Measurements from ENCODE around the gene DMTF1. TPM values are rescaled to one million over a fixed set of nuclear protein-coding genes. Genes with fewer than 3 reads are reported as not detected.

DMTF1 gene
- total and polyA plus RNA-seq, 10 of the 15 experiments (the other 5 are each of a cell fraction or from before 2014, with no cell fraction given) = 24.3 to 191 (median 72.0) TPM

GRCh38 chr7:87199241-87199640 is 47.0 kb downstream of the DMTF1 start:
- 100% methylated on average over 1 of the region's 1 CpG for WGBS (ENCODE audit: insufficient coverage, insufficient replicate concordance, low lambda C conversion rate, missing lambda C conversion rate)
- DNase-seq (ENCODE audit: low read depth, low spot score) = no peak
- no peak overlapping the region for H3K9ac ChIP-seq (ENCODE audit: control insufficient read depth, insufficient read depth, low read length)
- BruUV-seq (replicated peaks) = no TSS peak
- H3K4me3 ChIP-seq = no peak overlapping the region
- no peak for FAIRE-seq
- in situ Hi-C loops (cut with MboI) (no loop called here), intact Hi-C loops (cut with micrococcal nuclease; ENCODE audit: unreplicated experiment) (no loop called here)
- H3K4me1 ChIP-seq (ENCODE audit: control insufficient read depth, insufficient read depth, low read length) = peaks cover 8% of the 10 kb centered on the region
- RAD21 ChIA-PET (ENCODE audit: unreplicated experiment) = interaction anchor here (1.0 kb wide), 1 partner anchor 34 kb away, joined by 3 read pairs; no protein-coding TSS in a partner anchor
- no peak overlapping the region for H3K4me2 ChIP-seq (ENCODE audit: control insufficient read depth, insufficient read depth)
- H3K27me3 ChIP-seq (replicated peaks in 1 of 2; ENCODE audit: control insufficient read depth in 2 of 2, insufficient read depth in 2 of 2, low read length in 1 of 2) = no peaks in the 10 kb centered on the region
- TF ChIP-seq MTA3 (IDR thresholded peaks at IDR 0.05; ENCODE audit: borderline replicate concordance, low read length) = 0 out of 2 replicates have a peak, but pooled peaks have one; percentile 3
- no peak for TF ChIP-seq HSF1 (IDR thresholded peaks at IDR 0.05; ENCODE audit: low read depth, low read length)
- SMC1A ChIA-PET (ENCODE audit: uncharacterized antibody, unreplicated experiment) = interaction anchor here (1.0 to 5.3 kb wide), 6 partner anchors 14 to 45 kb away, joined by 3 to 66 read pairs (median 6); no protein-coding TSS in a partner anchor
- POLR2A ChIA-PET = interaction anchor here (0.9 to 3.7 kb wide), 7 partner anchors 10 to 26 kb away, joined by 3 to 20 read pairs (median 3); partner anchors contain the start of gene TMEM243
- no peak for ATAC-seq
- H3K9me3 ChIP-seq (replicated peaks; ENCODE audit: control insufficient read depth, insufficient read depth, low read length) = peaks cover 5% of the 10 kb centered on the region
- H4K20me1 ChIP-seq (ENCODE audit: control insufficient read depth, insufficient read depth) = peaks cover 4% of the 10 kb centered on the region
- H3K27ac ChIP-seq (ENCODE audit: control insufficient read depth, insufficient read depth) = no peak overlapping the region
- no peak overlapping the region for H2AFZ ChIP-seq (ENCODE audit: control insufficient read depth, low read depth, low read length)
- H3K36me3 ChIP-seq (ENCODE audit: control insufficient read depth in 2 of 2, insufficient read depth in 2 of 2, low read length in 1 of 2) = peaks cover 8 to 36% of the 10 kb centered on the region in 2 experiments
- CTCF ChIA-PET = interaction anchor here (1.2 to 2.8 kb wide), 5 partner anchors 13 to 28 kb away, joined by 3 to 19 read pairs (median 5); no protein-coding TSS in a partner anchor
- H3K79me2 ChIP-seq (ENCODE audit: control insufficient read depth, insufficient read depth, low read length) = peaks cover 76% of the 10 kb centered on the region

GRCh38 chr7:87199700-87200450 is 47.6 kb downstream of the DMTF1 start:
- Histone ChIP-seq H2AFZ (ENCODE audit: control insufficient read depth, low read depth, low read length) (no peak overlapping the region), H3K4me3 (no peak overlapping the region), H3K4me1 (ENCODE audit: control insufficient read depth, insufficient read depth, low read length) (peaks cover 8% of the 10 kb centered on the region), H3K27ac (ENCODE audit: control insufficient read depth, insufficient read depth) (no peak overlapping the region; the same call in 1 of the 2 replicates), H3K9ac (ENCODE audit: control insufficient read depth, insufficient read depth, low read length) (no peak overlapping the region), H3K27me3 (replicated peaks in 1 of 2; ENCODE audit: control insufficient read depth in 2 of 2, insufficient read depth in 2 of 2, low read length in 1 of 2) (no peaks in the 10 kb centered on the region), H4K20me1 (ENCODE audit: control insufficient read depth, insufficient read depth) (peaks cover 4% of the 10 kb centered on the region), H3K4me2 (ENCODE audit: control insufficient read depth, insufficient read depth) (no peak overlapping the region), H3K79me2 (ENCODE audit: control insufficient read depth, insufficient read depth, low read length) (peaks cover 83% of the 10 kb centered on the region), H3K9me3 (replicated peaks; ENCODE audit: control insufficient read depth, insufficient read depth, low read length) (peaks cover 9% of the 10 kb centered on the region), H3K36me3 (ENCODE audit: control insufficient read depth in 2 of 2, insufficient read depth in 2 of 2, low read length in 1 of 2) (peaks cover 8 to 31% of the 10 kb centered on the region in 2 experiments)
- POLR2A ChIA-PET = interaction anchor here (1.0 to 3.7 kb wide), 3 partner anchors 9 to 47 kb away, joined by 3 to 20 read pairs (median 4); partner anchors contain the start of gene DMTF1
- WGBS (ENCODE audit: insufficient coverage, insufficient replicate concordance, low lambda C conversion rate, missing lambda C conversion rate) = 83% methylated on average over 6 of the region's 6 CpGs
- CTCF ChIA-PET = interaction anchor here (1.7 to 2.8 kb wide), 3 partner anchors 13 to 29 kb away, joined by 3 to 19 read pairs (median 5); no protein-coding TSS in a partner anchor
- RAD21 ChIA-PET (ENCODE audit: unreplicated experiment) = interaction anchor here (1.0 kb wide), 1 partner anchor 34 kb away, joined by 3 read pairs; no protein-coding TSS in a partner anchor
- FAIRE-seq = no peak
- no peak for DNase-seq (ENCODE audit: low read depth, low spot score)
- in situ Hi-C loops (cut with MboI) (no loop called here), intact Hi-C loops (cut with micrococcal nuclease; ENCODE audit: unreplicated experiment) (no loop called here)
- SMC1A ChIA-PET (ENCODE audit: uncharacterized antibody, unreplicated experiment) = interaction anchor here (1.4 to 5.3 kb wide), 3 partner anchors 15 to 43 kb away, joined by 3 to 66 read pairs (median 11); no protein-coding TSS in a partner anchor
- no TSS peak for BruUV-seq (replicated peaks)
- peak; percentile 21 for ATAC-seq
- TF ChIP-seq REST (IDR thresholded peaks at IDR 0.05; ENCODE audit: low read depth, low read length) (no peak), TBL1XR1 (IDR thresholded peaks at IDR 0.05; ENCODE audit: low read depth, low read length) (no peak), IKZF1 (conservative IDR thresholded peaks at IDR 0.05) (no peak), BCL3 (IDR thresholded peaks at IDR 0.05; ENCODE audit: borderline replicate concordance, insufficient read depth, low read depth, low read length, poor library complexity, severe bottlenecking) (no peak)

All from GM12878 (cell line).